OCI-LY3 (cell line): ENCODE measurements around the gene PRKAR1A.
A peak's percentile ranks its signal among the peaks of the same experiment; 100 is the strongest.

Source experiments
- H2AFZ ChIP-seq: fragments of 200-600, 300-600 bp; shearing (Covaris generic); 2 replicates; pipeline ENCODE4 v1.6.0; 2014; ENCODE audit warnings: antibody characterized with exemption, low read depth, low read length
- H3K27ac ChIP-seq: fragments of 200-600, 300-600 bp; sonication (generic); 2 replicates; pipeline ENCODE4 v1.5.1; 2014; ENCODE audit warnings: mild to moderate bottlenecking, low read length, moderate library complexity, mixed read lengths
- H3K27me3 ChIP-seq: fragments of 200-600, 300-600 bp; sonication (generic); 2 replicates; pipeline ENCODE4 v1.6.1; 2014; ENCODE audit warnings: low read depth, low read length, mixed read lengths
- H3K36me3 ChIP-seq: fragments of 200-600, 300-600 bp; sonication (generic); replicated peaks from 2 replicates; pipeline ENCODE3; 2014; ENCODE audit warnings: low read depth, low read length, mixed read lengths
- H3K4me1 ChIP-seq: fragments of 300-600, 200-600 bp; sonication (generic); 2 replicates; pipeline ENCODE4 v1.6.1; 2014; ENCODE audit warnings: low read length, mixed read lengths
- H3K4me2 ChIP-seq: fragments of 200-600, 300-600 bp; sonication (generic); 2 replicates; pipeline ENCODE4 v1.6.1; 2014; ENCODE audit warnings: low read length, mixed read lengths
- H3K4me3 ChIP-seq: fragments of 300-600, 200-600 bp; sonication (generic); 2 replicates; pipeline ENCODE4 v1.5.1; 2014; ENCODE audit warnings: antibody characterized with exemption, mild to moderate bottlenecking, low read length, moderate library complexity
- H3K79me2 ChIP-seq: fragments of 300-600, 200-600 bp; shearing (Covaris generic); 2 replicates; pipeline ENCODE4 v1.6.1; 2014; ENCODE audit warnings: mild to moderate bottlenecking, low read length, mixed read lengths
- H3K9ac ChIP-seq: fragments of 300-600, 200-600 bp; shearing (Covaris generic); 2 replicates; pipeline ENCODE4 v1.6.0; 2014; ENCODE audit warnings: mild to moderate bottlenecking, low read length, moderate library complexity
- H3K9me3 ChIP-seq: fragments of 200-600, 300-600 bp; shearing (Covaris generic); 2 replicates; pipeline ENCODE4 v1.6.1; 2014; ENCODE audit warnings: low read length, mixed read lengths; ENCODE audit not compliant: insufficient read depth
- H4K20me1 ChIP-seq: fragments of 200-600, 300-600 bp; sonication (generic); 2 replicates; pipeline ENCODE4 v1.6.1; 2016; ENCODE audit warnings: low read length, mixed read lengths; ENCODE audit not compliant: insufficient read depth
- EZH2phosphoT487 ChIP-seq: fragments of 200-600 bp; shearing (Covaris generic); IDR thresholded peaks from 2 replicates; pipeline ENCODE4 v1.6.1; 2018; ENCODE audit warnings: antibody characterized with exemption, mixed run types, low read depth
- TF ChIP-seq, protein P1 (sequence below): fragments of 200-600, 300-600 bp; sonication (generic); IDR thresholded peaks from 2 replicates; pipeline ENCODE4 v1.5.1; 2014; ENCODE audit warnings: antibody characterized with exemption, low read length, low read depth

PRKAR1A gene

DNA sequence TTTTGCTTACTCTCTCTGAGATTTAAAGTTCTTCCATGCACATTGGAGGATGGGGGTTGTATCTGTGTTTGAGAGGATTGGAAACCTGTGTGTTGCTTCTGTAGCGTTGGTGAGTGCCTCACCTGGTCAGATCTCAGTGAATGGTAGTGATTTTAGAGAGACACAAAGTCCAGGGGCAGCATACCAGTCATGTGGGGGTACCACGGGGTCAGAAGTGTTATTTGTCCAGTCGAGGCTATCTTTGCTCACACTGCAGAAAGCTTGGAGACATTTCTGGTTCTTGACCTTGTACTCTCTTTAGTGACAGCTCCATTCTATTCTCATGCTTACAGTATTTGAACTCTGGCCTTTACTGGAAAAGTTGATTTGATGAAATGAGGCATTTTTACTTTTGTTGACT, 23.7 kb downstream of the PRKAR1A start:
- H4K20me1 ChIP-seq: peaks cover 7% of the 10 kb centered on the region
- H3K4me2 ChIP-seq: no peak overlapping the region
- no peaks in the 10 kb centered on the region for H3K27me3 ChIP-seq
- no peak overlapping the region for H3K9ac ChIP-seq
- peaks cover 57% of the 10 kb centered on the region for H3K36me3 ChIP-seq
- H3K79me2 ChIP-seq: no peaks in the 10 kb centered on the region
- no peak overlapping the region for H3K4me3 ChIP-seq
- no peak overlapping the region for H2AFZ ChIP-seq
- H3K4me1 ChIP-seq: peaks cover 14% of the 10 kb centered on the region
- TF ChIP-seq EZH2phosphoT487: no peak
- TF ChIP-seq, protein P1, sequence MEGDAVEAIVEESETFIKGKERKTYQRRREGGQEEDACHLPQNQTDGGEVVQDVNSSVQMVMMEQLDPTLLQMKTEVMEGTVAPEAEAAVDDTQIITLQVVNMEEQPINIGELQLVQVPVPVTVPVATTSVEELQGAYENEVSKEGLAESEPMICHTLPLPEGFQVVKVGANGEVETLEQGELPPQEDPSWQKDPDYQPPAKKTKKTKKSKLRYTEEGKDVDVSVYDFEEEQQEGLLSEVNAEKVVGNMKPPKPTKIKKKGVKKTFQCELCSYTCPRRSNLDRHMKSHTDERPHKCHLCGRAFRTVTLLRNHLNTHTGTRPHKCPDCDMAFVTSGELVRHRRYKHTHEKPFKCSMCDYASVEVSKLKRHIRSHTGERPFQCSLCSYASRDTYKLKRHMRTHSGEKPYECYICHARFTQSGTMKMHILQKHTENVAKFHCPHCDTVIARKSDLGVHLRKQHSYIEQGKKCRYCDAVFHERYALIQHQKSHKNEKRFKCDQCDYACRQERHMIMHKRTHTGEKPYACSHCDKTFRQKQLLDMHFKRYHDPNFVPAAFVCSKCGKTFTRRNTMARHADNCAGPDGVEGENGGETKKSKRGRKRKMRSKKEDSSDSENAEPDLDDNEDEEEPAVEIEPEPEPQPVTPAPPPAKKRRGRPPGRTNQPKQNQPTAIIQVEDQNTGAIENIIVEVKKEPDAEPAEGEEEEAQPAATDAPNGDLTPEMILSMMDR: no peak
- no peaks in the 10 kb centered on the region for H3K9me3 ChIP-seq
- no peak overlapping the region for H3K27ac ChIP-seq

DNA sequence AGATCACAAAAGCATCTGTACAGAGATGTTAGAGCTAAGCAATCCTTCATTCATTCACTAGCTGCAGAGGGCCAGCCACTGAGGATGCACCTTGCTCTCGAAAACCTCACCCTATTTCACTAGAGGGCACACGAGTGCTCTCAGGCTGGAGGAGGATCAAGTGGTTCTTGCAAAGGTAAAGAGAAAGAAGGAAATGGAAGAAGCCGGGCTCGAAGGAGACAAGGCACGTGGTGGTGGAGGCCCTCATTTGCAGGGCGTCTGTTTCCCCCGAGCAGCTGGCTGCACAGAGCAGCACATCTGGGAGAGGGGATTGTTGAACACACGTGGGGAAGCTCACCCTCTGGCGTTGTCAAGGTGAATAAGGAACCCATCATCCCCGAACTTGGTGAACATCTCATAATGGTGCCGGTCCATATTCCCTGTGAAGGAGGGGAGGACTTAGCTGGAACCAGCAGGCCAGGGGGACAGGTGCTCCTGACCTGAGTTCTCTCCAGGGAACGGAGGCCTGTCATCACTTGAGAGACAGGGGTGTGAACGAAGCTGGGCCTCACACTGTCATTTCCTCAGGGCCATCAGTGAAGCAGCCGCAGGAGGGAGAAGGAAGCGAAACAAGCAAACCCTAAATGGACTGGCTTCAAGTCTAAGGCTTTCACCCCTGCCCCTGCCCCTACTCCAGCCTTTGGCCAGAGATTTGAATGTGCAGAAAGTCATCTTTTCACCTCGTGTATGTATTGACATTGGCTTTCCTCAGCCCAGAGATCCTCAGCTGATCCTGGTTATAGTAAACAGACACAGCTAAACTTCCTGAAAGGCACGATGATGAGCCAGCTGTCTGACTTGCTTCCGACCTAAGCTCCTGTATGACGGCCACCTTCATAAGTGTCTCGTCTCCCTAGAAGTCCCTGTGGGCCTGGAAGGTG, 27.6 kb downstream of the PRKAR1A start:
- Histone ChIP-seq H3K27me3 (no peaks in the 10 kb centered on the region), H3K4me1 (peaks cover 14% of the 10 kb centered on the region), H3K9me3 (no peaks in the 10 kb centered on the region), H3K36me3 (peaks cover 36% of the 10 kb centered on the region), H3K27ac (peak overlapping the region; percentile 27; the same call in 1 of the 2 replicates), H3K9ac (no peak overlapping the region), H4K20me1 (peaks cover 7% of the 10 kb centered on the region), H3K4me2 (peak overlapping the region; percentile 39), H3K4me3 (no peak overlapping the region), H2AFZ (no peak overlapping the region), H3K79me2 (no peaks in the 10 kb centered on the region)
- TF ChIP-seq EZH2phosphoT487: no peak
- TF ChIP-seq, protein P1: peak; percentile 55

DNA sequence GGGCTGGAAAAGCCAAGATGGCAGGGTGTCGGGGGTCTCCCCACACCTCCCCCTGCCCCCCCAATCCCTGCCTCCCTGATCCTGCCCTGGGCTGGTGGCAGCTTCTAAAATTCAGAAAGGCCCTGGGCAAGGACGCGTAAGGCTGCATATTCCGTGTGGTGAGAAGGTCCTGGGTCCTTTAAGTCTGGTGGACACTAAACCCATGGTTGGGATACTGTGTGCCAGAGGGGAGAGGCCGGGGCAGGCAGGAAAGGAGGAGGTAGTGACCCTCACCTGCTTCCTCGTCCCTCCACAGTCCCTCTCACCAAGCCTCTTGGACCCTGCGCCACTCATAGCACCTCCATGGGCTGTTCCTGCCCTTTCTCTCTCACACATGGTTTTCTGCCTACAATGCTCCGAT, 28.8 kb downstream of the PRKAR1A start:
- H3K36me3 ChIP-seq: peaks cover 31% of the 10 kb centered on the region
- no peak overlapping the region for H3K9ac ChIP-seq
- TF ChIP-seq EZH2phosphoT487: no peak
- TF ChIP-seq, protein P1: no peak
- H3K27ac ChIP-seq: no peak overlapping the region
- peaks cover 7% of the 10 kb centered on the region for H4K20me1 ChIP-seq
- no peak overlapping the region for H3K4me2 ChIP-seq
- peaks cover 14% of the 10 kb centered on the region for H3K4me1 ChIP-seq
- no peaks in the 10 kb centered on the region for H3K79me2 ChIP-seq
- H3K9me3 ChIP-seq: no peaks in the 10 kb centered on the region
- no peak overlapping the region for H2AFZ ChIP-seq
- no peaks in the 10 kb centered on the region for H3K27me3 ChIP-seq
- no peak overlapping the region for H3K4me3 ChIP-seq

DNA sequence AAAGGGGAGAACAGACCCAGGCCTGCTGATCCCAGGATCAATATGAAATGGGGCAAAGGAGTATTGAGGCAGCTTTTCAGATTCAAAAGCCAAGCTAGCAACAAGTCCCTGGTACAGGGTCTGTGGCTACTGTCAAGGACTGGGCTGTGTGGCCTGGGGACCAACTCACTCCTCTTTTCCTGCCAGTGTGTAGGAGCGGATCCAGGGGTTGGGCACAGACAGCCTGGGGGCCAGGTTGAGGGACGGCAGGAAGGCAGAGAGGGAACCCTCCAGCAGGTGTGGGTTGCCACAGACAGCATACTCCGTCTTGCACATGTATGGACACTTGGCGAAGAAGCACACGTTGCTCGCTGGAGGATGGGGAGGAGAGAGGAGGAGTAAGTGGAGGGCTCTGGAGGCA, 29.6 kb downstream of the PRKAR1A start:
- Histone ChIP-seq H2AFZ (no peak overlapping the region), H3K27ac (no peak overlapping the region), H3K4me3 (no peak overlapping the region), H3K9ac (no peak overlapping the region), H3K79me2 (no peaks in the 10 kb centered on the region), H3K4me2 (no peak overlapping the region), H3K36me3 (peaks cover 30% of the 10 kb centered on the region), H3K9me3 (no peaks in the 10 kb centered on the region), H4K20me1 (peaks cover 7% of the 10 kb centered on the region), H3K4me1 (peaks cover 14% of the 10 kb centered on the region), H3K27me3 (no peaks in the 10 kb centered on the region)
- TF ChIP-seq, protein P1: no peak
